ENCODE data around the gene ZBTB20. TPM values are rescaled to one million over a fixed set of nuclear protein-coding genes. Genes with fewer than 3 reads are reported as not detected.

The ZBTB20 gene
- total RNA-seq, 2 experiments from 2014 or later, result 2.5 to 3.2 TPM

- CTCF ChIA-PET, result no interaction called here
- POLR2A ChIA-PET, result no interaction called here
Measured at GRCh38 chr3:114582929-114583328, 564.2 kb downstream of the ZBTB20 start.

GRCh38 chr3:114572364-114573062 is 574.6 kb downstream of the ZBTB20 start:
- POLR2A ChIA-PET, result no interaction called here

DNA sequence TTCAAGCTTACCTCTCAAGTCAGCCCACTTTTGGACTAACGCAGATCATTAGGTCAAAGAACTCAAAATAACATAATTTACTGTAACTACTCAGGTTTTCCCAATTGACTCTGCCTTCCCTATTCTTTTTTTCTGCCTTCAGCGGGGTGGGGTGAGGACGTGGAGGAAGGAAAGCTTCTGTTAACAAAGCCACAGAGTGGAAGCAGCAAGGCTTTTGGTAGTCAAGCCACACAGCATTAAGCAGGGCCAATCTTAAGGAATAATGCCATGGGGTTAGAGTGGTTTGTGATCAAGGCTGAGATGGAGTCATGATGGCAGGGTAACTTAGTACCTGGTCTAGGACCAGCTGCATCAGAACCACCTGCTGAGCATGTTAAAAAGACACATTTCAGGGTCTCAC is 575.7 kb downstream of the ZBTB20 start:
- ChIA-PET POLR2A (no interaction called here), CTCF (no interaction called here)

More at GRCh38 chr3:114572364-114573062, 574.6 kb downstream of the ZBTB20 start:
- CTCF ChIA-PET, result interaction anchor here (0.6 kb wide), 1 partner anchor 734 kb away, joined by 4 read pairs; the partner anchor contains the start of gene GRAMD1C

- POLR2A ChIA-PET, result no interaction called here
- CTCF ChIA-PET, result no interaction called here
Measured at GRCh38 chr3:114569186-114569585, 577.9 kb downstream of the ZBTB20 start.

DNA sequence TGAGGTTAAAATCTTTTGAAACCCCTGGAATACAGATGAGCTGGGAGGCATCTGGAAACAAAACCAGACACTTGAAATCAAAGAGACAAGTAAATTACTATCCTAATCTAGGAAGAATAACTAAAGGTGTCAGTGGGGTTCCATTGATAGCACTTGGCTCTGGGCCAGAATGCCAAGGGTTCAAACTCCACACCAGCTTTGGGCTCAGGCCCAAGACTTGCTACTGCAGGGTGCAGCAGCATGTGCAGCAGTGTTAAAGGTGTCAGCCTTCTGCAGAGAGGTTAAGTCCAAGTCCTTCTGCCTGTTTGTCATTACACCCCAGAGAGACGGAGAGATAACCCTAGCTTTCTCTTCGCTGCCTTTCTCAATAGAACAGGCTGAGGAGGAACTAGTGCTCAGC is 579.3 kb downstream of the ZBTB20 start:
- CTCF ChIA-PET, result no interaction called here
- POLR2A ChIA-PET, result no interaction called here

- CTCF ChIA-PET, result no interaction called here
- POLR2A ChIA-PET, result no interaction called here
Measured at GRCh38 chr3:114566767-114567166, 580.3 kb downstream of the ZBTB20 start.

DNA sequence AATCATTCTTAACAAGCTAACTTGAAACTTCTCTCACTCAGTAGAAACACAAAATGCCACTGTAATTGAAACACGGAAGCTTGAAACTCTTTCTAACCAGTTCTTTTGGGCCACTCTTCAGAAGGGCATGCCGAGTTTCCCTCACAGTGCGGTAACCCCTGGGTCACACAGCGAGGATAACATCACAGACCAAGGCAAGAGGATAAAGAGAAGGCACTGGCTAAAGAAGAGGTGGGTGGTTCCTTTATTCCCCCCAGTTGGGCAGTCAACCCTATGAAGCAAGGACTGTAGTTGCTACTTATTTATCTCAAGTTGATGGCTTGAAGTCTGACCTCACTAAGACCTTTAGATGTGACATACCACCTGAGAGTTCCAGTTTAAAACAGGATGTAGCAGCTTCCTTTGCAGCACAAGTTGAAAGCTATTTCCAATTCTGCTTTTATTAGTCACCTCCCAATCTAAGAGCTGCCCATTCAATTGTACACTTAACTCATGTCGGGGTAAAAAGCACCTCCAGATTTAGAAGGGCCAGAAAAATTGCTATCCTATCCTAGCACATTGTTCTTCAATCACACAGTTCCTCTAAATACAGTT is 580.8 kb downstream of the ZBTB20 start:
- ChIA-PET CTCF (no interaction called here), POLR2A (no interaction called here)

- CTCF ChIA-PET, result no interaction called here
- POLR2A ChIA-PET, result no interaction called here
Measured at GRCh38 chr3:114565216-114565615, 581.9 kb downstream of the ZBTB20 start.

DNA sequence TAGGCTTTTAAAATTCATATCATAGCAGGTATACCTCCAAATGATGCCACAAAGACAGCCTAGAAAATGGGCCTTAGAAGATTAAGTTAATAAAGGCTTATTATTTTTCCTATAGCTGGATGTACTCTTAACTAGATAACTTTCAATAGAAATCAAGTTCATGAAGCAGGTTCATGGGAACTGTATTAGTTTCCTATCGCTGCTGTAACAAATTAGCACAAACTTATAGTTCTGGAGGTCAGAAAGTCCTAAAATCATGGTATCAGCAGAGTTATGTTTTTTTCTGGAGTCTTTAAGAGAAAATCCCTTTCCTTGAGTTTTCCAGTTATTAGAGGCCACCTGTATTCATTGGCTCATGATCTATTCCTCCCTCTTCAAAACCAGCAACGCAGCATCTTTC is 583.4 kb downstream of the ZBTB20 start:
- ChIA-PET POLR2A (no interaction called here), CTCF (no interaction called here)

DNA sequence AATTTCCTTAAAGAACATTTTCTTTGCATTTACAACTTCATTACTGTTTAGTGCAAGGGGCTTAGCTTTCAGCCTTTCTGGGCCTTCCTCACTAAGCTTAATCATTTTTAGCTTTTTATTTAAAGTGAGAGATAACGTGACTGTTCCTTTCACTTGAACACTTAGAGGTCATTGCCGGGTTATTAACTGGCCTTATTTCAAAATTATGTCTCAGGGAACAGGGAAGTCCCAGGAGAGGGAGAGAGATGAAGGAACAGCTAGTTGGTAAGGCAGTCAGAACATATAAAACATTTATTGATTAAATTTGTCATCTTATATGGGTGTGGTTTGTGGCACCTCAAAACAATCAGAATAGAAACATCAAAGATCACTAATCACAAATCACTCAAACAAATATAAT is 584.5 kb downstream of the ZBTB20 start:
- ChIA-PET CTCF (no interaction called here), POLR2A (interaction anchor here (0.7 kb wide), 1 partner anchor 11 kb away, joined by 6 read pairs; no protein-coding TSS in a partner anchor)

- ChIA-PET POLR2A (no interaction called here), CTCF (no interaction called here)
Measured at GRCh38 chr3:114558271-114558670, 588.8 kb downstream of the ZBTB20 start.

- ChIA-PET CTCF (no interaction called here), POLR2A (no interaction called here)
Measured at GRCh38 chr3:114557791-114558190, 589.3 kb downstream of the ZBTB20 start.

DNA sequence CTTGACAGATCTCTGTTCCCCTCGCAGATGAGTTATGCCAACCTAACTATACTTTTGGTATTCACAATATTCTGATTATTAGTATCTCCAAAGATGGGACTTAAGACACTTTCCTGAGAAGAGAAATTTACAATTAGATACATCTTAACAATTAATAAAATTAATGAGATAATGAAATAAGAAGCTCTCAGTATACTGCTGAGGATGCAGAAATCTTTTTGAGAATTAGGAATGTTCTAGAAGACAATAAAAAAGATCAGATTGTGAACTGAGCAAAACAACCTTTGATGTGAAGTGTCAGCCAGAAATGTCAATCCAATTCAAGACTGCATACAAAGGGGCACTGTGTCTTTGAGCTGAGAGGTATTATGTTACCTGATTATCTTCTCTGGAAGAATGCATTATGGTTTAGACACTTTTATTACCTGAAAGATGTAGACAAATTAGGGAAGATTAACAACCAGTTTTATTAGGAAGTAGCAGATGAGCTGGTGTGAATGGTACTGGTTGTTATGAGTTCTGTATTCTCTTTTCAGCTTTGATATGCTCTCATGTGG is 590.4 kb downstream of the ZBTB20 start:
- ChIA-PET CTCF (no interaction called here), POLR2A (no interaction called here)

DNA sequence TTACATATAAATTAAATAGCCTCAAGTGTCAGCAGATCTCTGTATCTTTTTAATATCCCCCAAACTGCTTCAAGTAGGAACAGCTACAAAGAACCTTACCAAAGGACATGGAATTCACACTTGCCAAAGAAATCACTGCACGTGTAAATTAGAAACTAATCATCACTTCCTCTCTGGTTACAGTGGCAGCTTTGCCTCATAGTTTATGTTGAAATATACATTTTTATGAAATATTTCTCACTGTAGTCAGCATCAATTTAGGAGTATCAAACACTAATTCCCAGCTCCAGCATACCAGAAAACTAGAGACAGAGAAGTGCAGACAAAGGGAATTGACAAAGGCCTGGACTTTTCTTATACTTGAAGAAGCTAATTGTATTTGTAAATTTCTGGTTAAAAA is 592.4 kb downstream of the ZBTB20 start:
- ChIA-PET POLR2A (no interaction called here), CTCF (no interaction called here)

DNA sequence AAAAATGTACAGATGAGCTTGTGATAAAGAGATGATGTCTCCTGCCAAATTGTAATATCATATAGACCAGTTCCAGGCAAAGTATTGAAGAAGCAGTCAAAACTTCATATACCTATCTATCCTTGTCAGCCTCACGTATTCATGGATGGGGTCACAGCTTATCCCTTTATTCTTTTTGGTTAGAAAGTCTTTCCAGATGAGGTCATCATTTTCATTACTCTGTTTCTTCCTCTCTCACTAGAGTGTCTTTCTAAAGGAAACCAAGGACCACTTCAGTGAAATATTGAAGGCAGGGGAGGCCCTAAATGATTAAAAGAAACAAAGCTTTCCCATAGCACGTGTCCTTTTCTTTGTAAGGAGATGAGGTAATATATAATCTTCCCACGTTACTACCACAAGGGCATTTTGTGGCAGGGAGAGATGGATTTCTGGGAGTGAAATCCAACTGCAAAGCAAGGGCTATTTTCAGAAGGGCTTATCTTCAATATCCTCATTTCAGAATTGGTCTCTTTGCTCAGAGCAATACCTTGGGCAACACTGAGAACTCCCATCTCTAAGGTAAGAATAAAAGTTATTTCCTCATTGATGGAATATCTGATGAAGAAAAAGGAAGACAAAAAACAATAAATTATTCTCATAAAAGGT is 593.0 kb downstream of the ZBTB20 start:
- POLR2A ChIA-PET, result no interaction called here
- CTCF ChIA-PET, result no interaction called here

GRCh38 chr3:114552527-114552812 is 594.6 kb downstream of the ZBTB20 start:
- POLR2A ChIA-PET, result no interaction called here
- CTCF ChIA-PET, result interaction anchor here (0.7 kb wide), 1 partner anchor 37 kb away, joined by 3 read pairs; no protein-coding TSS in a partner anchor

DNA sequence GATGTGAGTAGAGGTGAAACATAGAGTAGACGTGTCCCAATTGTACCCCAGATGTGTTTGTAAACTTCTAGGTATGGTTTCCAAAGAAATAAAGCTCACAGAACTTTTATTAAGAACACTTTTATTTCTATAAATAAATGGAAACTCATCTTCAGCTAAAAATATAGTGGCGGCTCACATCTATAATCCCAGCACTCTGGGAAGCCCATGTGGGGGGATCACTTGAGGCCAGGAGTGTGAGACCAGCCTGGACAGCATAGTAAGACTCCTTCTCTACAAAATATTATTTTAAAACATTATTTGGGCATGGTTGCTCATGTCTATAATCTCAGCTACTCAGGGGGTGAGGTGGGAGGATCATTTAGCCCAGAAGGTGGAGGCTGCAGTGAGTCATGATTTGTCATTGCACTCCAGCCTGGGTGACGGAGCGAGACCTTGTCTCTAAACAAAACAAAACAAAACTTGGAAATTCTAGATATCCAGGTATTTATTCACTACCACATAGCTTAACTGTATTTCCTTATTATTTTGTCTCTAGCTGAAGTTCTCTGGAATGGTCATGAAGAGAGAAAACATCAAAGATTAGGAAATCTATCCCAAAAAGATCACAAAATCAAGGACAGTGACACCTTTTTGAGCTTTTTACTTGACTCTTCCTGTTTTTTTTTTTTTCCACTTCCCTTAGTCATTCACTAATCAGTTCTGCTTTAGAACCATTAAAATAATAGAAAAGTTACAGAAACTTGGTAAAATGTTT is 595.1 kb downstream of the ZBTB20 start:
- ChIA-PET CTCF (interaction anchor here (0.7 kb wide), 1 partner anchor 37 kb away, joined by 3 read pairs; no protein-coding TSS in a partner anchor), POLR2A (interaction anchor here (0.6 kb wide), 1 partner anchor 10 kb away, joined by 6 read pairs; no protein-coding TSS in a partner anchor)

DNA sequence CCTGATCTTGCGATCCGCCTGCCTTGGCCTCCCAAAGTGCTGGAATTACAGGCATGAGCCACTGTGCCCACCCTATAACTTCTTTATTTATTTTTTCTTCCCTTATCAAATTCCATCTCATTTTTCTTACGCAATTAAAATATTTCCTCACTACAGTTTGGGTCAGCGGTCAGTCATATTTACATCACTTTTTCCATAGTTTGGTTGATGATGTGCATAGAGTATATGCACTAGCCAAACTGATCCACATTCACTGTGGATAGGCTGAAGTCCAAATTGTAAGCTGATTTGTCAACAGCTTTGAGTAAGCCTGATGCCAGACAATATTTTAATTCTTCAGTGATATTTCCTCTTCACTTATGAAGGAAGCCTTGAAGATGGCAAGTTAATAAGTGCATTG is 596.9 kb downstream of the ZBTB20 start:
- POLR2A ChIA-PET, result interaction anchor here (0.6 to 0.9 kb wide), 2 partner anchors 38 to 1242 kb away, joined by 3 to 4 read pairs; no protein-coding TSS in a partner anchor
- CTCF ChIA-PET, result interaction anchor here (0.6 kb wide), 1 partner anchor 17 kb away, joined by 3 read pairs; no protein-coding TSS in a partner anchor

GRCh38 chr3:114545193-114545592 is 601.9 kb downstream of the ZBTB20 start:
- POLR2A ChIA-PET, result no interaction called here

DNA sequence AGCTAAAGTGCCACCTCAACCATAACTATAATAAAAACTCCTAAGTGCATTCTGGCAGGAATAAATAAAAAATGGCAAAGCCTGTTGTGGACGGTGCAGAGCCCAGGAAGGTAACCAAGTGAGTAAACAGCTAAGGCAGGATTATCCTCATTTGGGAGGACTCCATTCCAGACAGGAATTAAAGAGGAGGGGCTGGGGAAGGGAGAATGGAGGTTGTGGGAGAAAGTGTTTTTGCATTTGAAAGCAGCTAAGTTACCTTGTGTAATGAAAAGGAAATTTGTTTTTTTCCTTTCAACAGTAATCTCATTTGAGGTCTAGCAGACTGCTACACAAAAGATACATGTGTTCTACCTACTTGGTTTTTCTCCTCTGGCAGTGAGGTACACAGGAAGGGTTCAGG is 604.7 kb downstream of the ZBTB20 start:
- ChIA-PET POLR2A (no interaction called here), CTCF (no interaction called here)

More at GRCh38 chr3:114545193-114545592, 601.9 kb downstream of the ZBTB20 start:
- CTCF ChIA-PET, result interaction anchor here (0.9 kb wide), 1 partner anchor 18 kb away, joined by 3 read pairs; no protein-coding TSS in a partner anchor

Measured in activated CD8-positive, alpha-beta memory T cell treated with anti-CD3 and anti-CD28 coated beads for 36 hours (primary cell).